Heart left ventricle (tissue), 13 donors: Measurements from ENCODE around the gene LPAR3.

Experiments
- CTCF ChIP-seq, 12 donors: fragments of 200-600 bp; sonication (generic) in 4 of 12; IDR thresholded peaks; one replicate each; pipeline versions ENCODE4 v1.5.0 to v1.8.0; 2018 to 2022; ENCODE audit warnings: antibody characterized with exemption in 12 of 12, mild to moderate bottlenecking in 5 of 12
- POLR2A ChIP-seq, 2 donors: fragments of 450-650 bp; IDR thresholded peaks; one replicate each; pipeline ENCODE4 v1.6.1; 2017; ENCODE audit warnings: antibody characterized with exemption in 2 of 2, mild to moderate bottlenecking in 2 of 2, moderate library complexity in 2 of 2
- donor health status: ischemic (EF 13 %, LVEDD 7.1; RV severe dilation, severe dysfunction).
- donor health status: DM: no; HTN: yes; CAD: no.
- donor health status: DM: no; HTN: no; CAD: no.
- donor health status: ischemic (EF 25% LVEDD 6.9; RV normal size, moderate dysfunction).
- donor health status: ischemic (EF 25% LVEDD 5.7; RV mildly dilated, moderate dysfunction).
- donor health status: ischemic (EF 35%, LVEDD 5.7; RV mildly dilated, moderate dysfunction).
- donor health status: nonischemic (EF 11% LVEDD 7.7; RV severe dilation, severe dysfunction).
- donor health status: DM: yes; HTN: yes; CAD: no.
- donor health status: PGD.
- donor health status: ischemic (EF 29% LVEDD 5.4; RV normal size, mild dysfunction).
- donor health status: nonischemic (EF 23%, LVEDD 6.1; RV moderate dilation, normal function).

GRCh38 chr1:84849357-84849975 is 43.5 kb downstream of the LPAR3 start:
- no peak for TF ChIP-seq CTCF (IDR thresholded peaks at IDR 0.05)
- TF ChIP-seq POLR2A (IDR thresholded peaks at IDR 0.05), result no peak
